ENCODE data around the gene GIPC1. TPM values are rescaled to one million over a fixed set of nuclear protein-coding genes. Genes with fewer than 3 reads are reported as not detected.
"Not testable (repeated sequence)": the region's sequence is repeated elsewhere in the genome, so short reads cannot be mapped to it uniquely, and the experiment has no call there.

GIPC1 gene
- total RNA-seq, 1 donor from 2014 or later, result 81.0 TPM

GRCh38 chr19:14467391-14467790 lies 28.5 kb downstream of the GIPC1 start:
- Histone ChIP-seq H3K27ac (no peak overlapping the region), H3K27me3 (no peaks in the 10 kb centered on the region), H3K4me1 (peaks cover 8% of the 10 kb centered on the region), H3K4me3 (no peak overlapping the region), H3K36me3 (peaks cover 0 to 52% of the 10 kb centered on the region in 2 donors), H3K9me3 (no peaks in the 10 kb centered on the region)
- TF ChIP-seq POLR2A (IDR thresholded peaks at IDR 0.05) (no peak), POLR2AphosphoS5 (IDR thresholded peaks at IDR 0.05; ENCODE audit: insufficient read depth in 1 of 2, low read depth in 1 of 2) (no peak), CTCF (IDR thresholded peaks at IDR 0.05) (no peak)
- no peak for DNase-seq (ENCODE audit: extremely low spot score in 2 of 2)
- intact Hi-C loops (cut with DNase I), result no loop called here

- H3K9me3 ChIP-seq, result no peaks in the 10 kb centered on the region
- no peak overlapping the region for H3K4me3 ChIP-seq
- no peaks in the 10 kb centered on the region for H3K4me1 ChIP-seq
- no peaks in the 10 kb centered on the region for H3K27me3 ChIP-seq
- peaks cover 0 to 41% of the 10 kb centered on the region in 2 donors for H3K36me3 ChIP-seq
- intact Hi-C loops (cut with DNase I), result no loop called here
- TF ChIP-seq POLR2A (IDR thresholded peaks at IDR 0.05) (no peak), CTCF (IDR thresholded peaks at IDR 0.05) (no peak), POLR2AphosphoS5 (IDR thresholded peaks at IDR 0.05; ENCODE audit: insufficient read depth in 1 of 2, low read depth in 1 of 2) (no peak)
- no peak for DNase-seq (ENCODE audit: extremely low spot score in 2 of 2)
- no peak overlapping the region for H3K27ac ChIP-seq
Observed at GRCh38 chr19:14463747-14464146, 32.2 kb downstream of the GIPC1 start.

DNA sequence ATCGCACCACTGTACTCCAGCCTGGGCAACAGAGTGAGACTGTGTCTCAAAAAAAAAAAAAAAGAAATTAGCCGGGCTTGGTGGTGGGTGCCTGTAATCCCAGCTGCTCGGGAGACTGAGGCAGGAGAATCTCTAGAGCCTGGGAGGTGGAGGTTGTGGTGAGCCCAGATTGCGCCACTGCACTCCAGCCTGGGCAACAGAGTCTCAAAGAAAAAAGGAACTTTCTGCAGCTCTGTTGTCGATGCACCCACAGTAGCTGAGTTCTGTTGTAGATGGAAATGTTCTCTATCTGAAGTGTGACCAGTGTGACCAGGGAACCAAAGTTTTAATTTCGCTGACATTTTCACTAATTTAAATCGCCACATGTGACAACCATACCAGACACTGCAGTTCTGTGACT lies 33.5 kb downstream of the GIPC1 start:
- H3K4me1 ChIP-seq; H3K9me3 ChIP-seq; DNase-seq (ENCODE audit: extremely low spot score in 2 of 2); intact Hi-C loops (cut with DNase I); H3K27ac ChIP-seq; H3K27me3 ChIP-seq; H3K4me3 ChIP-seq: not testable (repeated sequence)
- H3K36me3 ChIP-seq, result peaks cover 0 to 32% of the 10 kb centered on the region in 2 donors

DNA sequence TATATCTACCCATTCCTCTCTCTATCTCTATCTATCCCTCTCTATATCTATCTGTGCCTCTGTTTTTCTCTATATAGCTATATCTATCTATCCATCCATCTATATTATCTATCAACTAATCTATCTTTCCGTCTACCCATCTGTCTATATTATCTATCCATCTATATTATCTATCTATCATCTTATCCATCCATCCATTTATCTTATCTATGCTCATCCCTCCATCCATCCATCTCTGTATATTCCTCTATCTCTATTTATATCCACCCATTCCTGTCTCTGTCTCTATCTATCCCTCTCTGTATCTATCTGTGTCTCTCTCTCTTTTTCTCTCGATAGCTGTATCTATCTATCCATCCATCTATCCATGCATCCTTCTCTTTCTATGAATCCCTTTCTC lies 35.0 kb downstream of the GIPC1 start:
- H3K27ac ChIP-seq, result no peak overlapping the region
- H3K4me1 ChIP-seq, result no peaks in the 10 kb centered on the region
- intact Hi-C loops (cut with DNase I), result no loop called here
- TF ChIP-seq POLR2A (IDR thresholded peaks at IDR 0.05) (no peak), CTCF (IDR thresholded peaks at IDR 0.05) (no peak), POLR2AphosphoS5 (IDR thresholded peaks at IDR 0.05; ENCODE audit: insufficient read depth in 1 of 2, low read depth in 1 of 2) (no peak)
- no peaks in the 10 kb centered on the region for H3K9me3 ChIP-seq
- H3K36me3 ChIP-seq, result peaks cover 0 to 18% of the 10 kb centered on the region in 2 donors
- no peaks in the 10 kb centered on the region for H3K27me3 ChIP-seq
- no peak for DNase-seq (ENCODE audit: extremely low spot score in 2 of 2)
- H3K4me3 ChIP-seq, result no peak overlapping the region

- intact Hi-C loops (cut with DNase I), result no loop called here
- DNase-seq (ENCODE audit: extremely low spot score in 2 of 2), result no peak
- TF ChIP-seq POLR2A (IDR thresholded peaks at IDR 0.05), result no peak
- no peak for TF ChIP-seq POLR2AphosphoS5 (IDR thresholded peaks at IDR 0.05; ENCODE audit: insufficient read depth in 1 of 2, low read depth in 1 of 2)
- TF ChIP-seq CTCF (IDR thresholded peaks at IDR 0.05), result no peak
- no peaks in the 10 kb centered on the region for H3K27me3 ChIP-seq
- H3K4me1 ChIP-seq, result no peaks in the 10 kb centered on the region
- no peaks in the 10 kb centered on the region for H3K9me3 ChIP-seq
- no peak overlapping the region for H3K4me3 ChIP-seq
- no peak overlapping the region for H3K27ac ChIP-seq
- H3K36me3 ChIP-seq, result peaks cover 0 to 16% of the 10 kb centered on the region in 2 donors
Observed at GRCh38 chr19:14459703-14460102, 36.2 kb downstream of the GIPC1 start.

DNA sequence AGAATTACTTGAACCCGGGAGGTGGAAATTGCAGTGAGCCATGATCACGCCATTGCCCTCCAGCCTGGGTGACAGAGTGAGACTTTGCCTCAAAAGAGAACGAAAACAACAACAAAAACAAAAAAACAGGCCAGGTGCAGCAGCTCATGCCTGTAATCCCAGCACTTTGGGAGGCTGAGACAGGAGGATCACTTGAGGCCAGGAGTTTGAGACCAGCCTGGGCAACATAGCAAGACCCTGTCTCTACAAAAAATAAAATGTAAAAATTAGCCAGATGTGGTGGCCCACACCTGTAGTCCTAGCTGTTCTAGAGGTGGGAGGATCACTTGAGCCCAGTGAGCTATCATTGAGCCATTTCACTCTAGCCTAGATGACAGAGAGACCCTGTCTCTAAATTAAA lies 43.6 kb downstream of the GIPC1 start:
- H3K9me3 ChIP-seq; H3K27ac ChIP-seq; H3K4me3 ChIP-seq; H3K4me1 ChIP-seq; H3K27me3 ChIP-seq; intact Hi-C loops (cut with DNase I); DNase-seq (ENCODE audit: extremely low spot score in 2 of 2): not testable (repeated sequence)
- H3K36me3 ChIP-seq, result peaks cover 0 to 57% of the 10 kb centered on the region in 2 donors

Data from vagina (tissue), 2 donors.